Measurements from ENCODE around the gene BTF3.
"Not testable (repeated sequence)": the region's sequence is repeated elsewhere in the genome, so short reads cannot be mapped to it uniquely, and the experiment has no call there.

BTF3 gene

DNA sequence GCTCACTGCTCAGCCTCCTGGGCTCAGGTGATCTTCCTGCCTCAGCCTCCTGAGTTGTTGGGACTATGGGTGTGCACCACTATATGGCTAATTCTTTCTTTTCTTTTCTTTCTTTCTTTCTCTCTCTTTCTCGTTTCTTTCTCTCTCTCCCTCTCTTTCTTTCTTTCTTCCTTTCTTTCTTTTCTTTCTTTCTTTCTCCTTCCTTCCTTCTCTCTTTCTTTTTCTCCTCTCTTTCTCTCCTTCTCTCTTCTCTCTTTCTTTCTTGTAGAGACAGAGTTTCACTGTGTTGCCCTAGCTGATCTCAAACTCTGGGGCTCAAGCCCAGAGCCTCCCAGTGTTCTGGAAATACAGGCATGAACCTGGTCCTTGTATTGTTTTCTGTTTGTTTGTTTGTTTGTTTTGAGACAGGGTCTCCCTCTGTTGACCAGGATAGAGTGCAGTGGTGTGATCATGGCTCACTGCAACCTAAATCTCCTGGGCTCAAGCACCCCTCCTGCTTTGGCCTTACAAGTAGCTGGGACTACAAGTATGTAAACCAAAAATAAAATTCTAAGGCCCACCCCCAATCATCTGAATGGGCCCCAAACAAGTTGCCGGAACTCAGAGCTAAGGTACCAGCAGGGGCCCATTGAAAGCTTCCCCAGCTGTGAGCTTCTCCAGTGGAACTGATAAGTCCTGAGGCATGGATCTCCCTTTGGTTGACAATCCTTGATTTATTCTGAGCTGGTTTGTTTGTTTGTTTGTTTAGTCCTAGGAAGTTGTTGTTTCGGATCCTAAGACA lies 11.9 kb upstream of the BTF3 start:
- Histone ChIP-seq H3K27me3 (ENCODE audit: control insufficient read depth, insufficient read depth, low read length) (no peaks in the 10 kb centered on the region), H3K36me3 (ENCODE audit: control insufficient read depth, insufficient read depth, low read length) (no peaks in the 10 kb centered on the region), H3K4me1 (ENCODE audit: control insufficient read depth, insufficient read depth, low read length) (peaks cover 37% of the 10 kb centered on the region), H3K9ac (ENCODE audit: low read length) (peak overlapping the region; percentile 76), H3K4me3 (ENCODE audit: low read depth, low read length) (peak overlapping the region; percentile 11), H3K9me3 (ENCODE audit: control insufficient read depth, insufficient read depth, low read depth, low read length) (no peaks in the 10 kb centered on the region), H3K27ac (ENCODE audit: low read depth, low read length) (peak overlapping the region; percentile 97)

DNA sequence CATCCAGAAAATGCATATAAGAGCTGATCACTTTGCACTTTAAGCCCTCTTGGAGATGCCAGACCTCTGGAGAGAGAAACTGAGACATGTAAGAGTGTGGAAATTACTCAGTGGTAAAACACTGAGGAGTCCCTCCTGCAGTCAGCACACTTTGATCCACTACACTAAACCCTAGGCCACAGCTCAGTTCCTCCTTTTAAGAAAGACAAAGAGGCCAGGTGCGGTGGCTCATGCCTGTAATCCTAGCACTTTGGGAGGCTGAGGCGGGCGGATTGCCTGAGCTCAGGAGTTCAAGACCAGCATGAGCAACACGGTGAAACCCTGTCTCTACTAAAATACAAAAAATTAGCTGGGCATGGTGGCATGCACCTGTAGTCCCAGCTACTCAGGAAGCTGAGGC lies 11.0 kb upstream of the BTF3 start:
- Histone ChIP-seq H3K9ac (ENCODE audit: low read length) (peak overlapping the region; percentile 76), H3K4me1 (ENCODE audit: control insufficient read depth, insufficient read depth, low read length) (peaks cover 37% of the 10 kb centered on the region), H3K27ac (ENCODE audit: low read depth, low read length) (peak overlapping the region; percentile 97), H3K4me3 (ENCODE audit: low read depth, low read length) (peak overlapping the region; percentile 11)
- not testable (repeated sequence) for H3K27me3 ChIP-seq (ENCODE audit: control insufficient read depth, insufficient read depth, low read length); H3K9me3 ChIP-seq (ENCODE audit: control insufficient read depth, insufficient read depth, low read depth, low read length); H3K36me3 ChIP-seq (ENCODE audit: control insufficient read depth, insufficient read depth, low read length)

DNA sequence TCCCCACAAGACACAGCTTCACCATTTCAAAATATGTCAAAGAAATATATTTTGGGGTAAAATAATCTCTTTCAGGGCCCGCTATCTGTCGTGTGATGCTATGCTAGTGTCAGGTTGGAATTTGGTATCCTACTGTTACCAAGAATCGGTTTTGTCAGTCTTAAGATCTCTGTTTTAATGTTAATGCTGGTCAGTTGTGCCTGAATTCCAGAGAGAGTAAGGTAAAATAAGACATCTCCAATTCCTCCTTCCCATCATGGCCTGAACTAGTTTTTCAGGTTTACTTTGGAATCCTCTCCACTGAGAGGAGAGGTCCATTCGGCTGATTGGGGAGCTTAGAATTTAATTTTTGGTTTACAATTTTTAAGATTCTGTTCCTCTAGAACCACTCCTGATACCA lies 10.4 kb upstream of the BTF3 start:
- Histone ChIP-seq H3K9me3 (ENCODE audit: control insufficient read depth, insufficient read depth, low read depth, low read length) (no peaks in the 10 kb centered on the region), H3K36me3 (ENCODE audit: control insufficient read depth, insufficient read depth, low read length) (no peaks in the 10 kb centered on the region), H3K27me3 (ENCODE audit: control insufficient read depth, insufficient read depth, low read length) (no peaks in the 10 kb centered on the region), H3K4me1 (ENCODE audit: control insufficient read depth, insufficient read depth, low read length) (peaks cover 35% of the 10 kb centered on the region), H3K9ac (ENCODE audit: low read length) (peak overlapping the region; percentile 76), H3K4me3 (ENCODE audit: low read depth, low read length) (peak overlapping the region; percentile 40; the same call in 1 of the 2 replicates), H3K27ac (ENCODE audit: low read depth, low read length) (peak overlapping the region; percentile 97)

- no peaks in the 10 kb centered on the region for H3K36me3 ChIP-seq (ENCODE audit: control insufficient read depth, insufficient read depth, low read length)
- no peaks in the 10 kb centered on the region for H3K9me3 ChIP-seq (ENCODE audit: control insufficient read depth, insufficient read depth, low read depth, low read length)
- H3K4me1 ChIP-seq (ENCODE audit: control insufficient read depth, insufficient read depth, low read length), result peaks cover 33% of the 10 kb centered on the region
- no peak overlapping the region for H3K9ac ChIP-seq (ENCODE audit: low read length)
- no peaks in the 10 kb centered on the region for H3K27me3 ChIP-seq (ENCODE audit: control insufficient read depth, insufficient read depth, low read length)
- H3K27ac ChIP-seq (ENCODE audit: low read depth, low read length), result peak overlapping the region; percentile 97
- H3K4me3 ChIP-seq (ENCODE audit: low read depth, low read length), result no peak overlapping the region
Observed at GRCh38 chr5:73488806-73489205, 9.4 kb upstream of the BTF3 start.

- no peak overlapping the region for H3K4me3 ChIP-seq (ENCODE audit: low read depth, low read length)
- H3K9ac ChIP-seq (ENCODE audit: low read length), result no peak overlapping the region
- H3K27me3 ChIP-seq (ENCODE audit: control insufficient read depth, insufficient read depth, low read length), result no peaks in the 10 kb centered on the region
- no peaks in the 10 kb centered on the region for H3K36me3 ChIP-seq (ENCODE audit: control insufficient read depth, insufficient read depth, low read length)
- H3K4me1 ChIP-seq (ENCODE audit: control insufficient read depth, insufficient read depth, low read length), result peaks cover 33% of the 10 kb centered on the region
- H3K27ac ChIP-seq (ENCODE audit: low read depth, low read length), result no peak overlapping the region
- no peaks in the 10 kb centered on the region for H3K9me3 ChIP-seq (ENCODE audit: control insufficient read depth, insufficient read depth, low read depth, low read length)
Observed at GRCh38 chr5:73490088-73490487, 8.2 kb upstream of the BTF3 start.

DNA sequence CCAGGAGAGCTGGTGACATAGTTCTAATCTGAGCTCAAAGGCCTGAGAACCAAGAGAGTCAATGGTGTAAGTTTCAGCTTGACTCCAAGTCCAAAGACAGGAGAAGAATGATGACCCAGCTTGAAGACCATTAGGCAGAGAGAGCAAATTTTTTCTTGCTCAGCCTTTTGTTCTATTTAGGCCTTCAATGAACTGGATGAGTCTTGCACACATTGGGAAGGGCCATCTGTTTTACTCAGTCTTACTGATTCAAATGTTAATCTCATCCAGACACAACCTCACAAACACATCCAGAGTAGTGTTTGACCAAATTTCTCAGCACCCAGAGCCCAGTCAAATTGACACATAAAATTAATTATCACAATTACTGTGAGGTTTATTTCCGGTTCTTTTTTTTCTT lies 7.1 kb upstream of the BTF3 start:
- Histone ChIP-seq H3K36me3 (ENCODE audit: control insufficient read depth, insufficient read depth, low read length) (no peaks in the 10 kb centered on the region), H3K27me3 (ENCODE audit: control insufficient read depth, insufficient read depth, low read length) (no peaks in the 10 kb centered on the region), H3K9ac (ENCODE audit: low read length) (no peak overlapping the region), H3K4me1 (ENCODE audit: control insufficient read depth, insufficient read depth, low read length) (peaks cover 28% of the 10 kb centered on the region), H3K9me3 (ENCODE audit: control insufficient read depth, insufficient read depth, low read depth, low read length) (no peaks in the 10 kb centered on the region), H3K4me3 (ENCODE audit: low read depth, low read length) (no peak overlapping the region), H3K27ac (ENCODE audit: low read depth, low read length) (no peak overlapping the region)

- Histone ChIP-seq H3K9ac (ENCODE audit: low read length) (no peak overlapping the region), H3K27me3 (ENCODE audit: control insufficient read depth, insufficient read depth, low read length) (no peaks in the 10 kb centered on the region), H3K27ac (ENCODE audit: low read depth, low read length) (no peak overlapping the region), H3K4me1 (ENCODE audit: control insufficient read depth, insufficient read depth, low read length) (peaks cover 23% of the 10 kb centered on the region), H3K4me3 (ENCODE audit: low read depth, low read length) (no peak overlapping the region), H3K9me3 (ENCODE audit: control insufficient read depth, insufficient read depth, low read depth, low read length) (no peaks in the 10 kb centered on the region), H3K36me3 (ENCODE audit: control insufficient read depth, insufficient read depth, low read length) (no peaks in the 10 kb centered on the region)
Observed at GRCh38 chr5:73493421-73493820, 4.8 kb upstream of the BTF3 start.

DNA sequence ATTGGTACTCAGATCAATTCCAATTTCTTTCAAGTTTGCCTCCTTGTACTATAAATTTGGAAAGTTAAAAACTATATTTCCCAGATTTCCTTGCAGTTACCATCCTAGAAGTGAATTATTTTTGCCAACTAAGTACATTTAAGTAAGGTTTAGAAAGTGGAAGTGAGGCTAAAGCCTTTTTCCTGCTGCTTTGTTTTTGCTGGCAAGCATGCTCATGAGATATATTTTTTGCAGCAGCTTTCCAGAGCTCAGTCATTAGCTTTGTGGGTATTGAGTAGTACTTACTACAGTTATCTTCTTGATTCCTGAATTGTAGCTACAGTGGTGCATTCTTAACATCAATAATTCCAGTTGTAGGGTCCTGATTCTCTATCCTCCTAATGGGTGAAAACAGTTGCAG lies 3.5 kb upstream of the BTF3 start:
- Histone ChIP-seq H3K4me1 (ENCODE audit: control insufficient read depth, insufficient read depth, low read length) (peaks cover 14% of the 10 kb centered on the region), H3K27ac (ENCODE audit: low read depth, low read length) (no peak overlapping the region), H3K36me3 (ENCODE audit: control insufficient read depth, insufficient read depth, low read length) (peaks cover 6% of the 10 kb centered on the region; the same call in 1 of the 2 replicates)

GRCh38 chr5:73495772-73496335 lies 2.4 kb upstream of the BTF3 start:
- Histone ChIP-seq H3K9ac (ENCODE audit: low read length) (no peak overlapping the region), H3K36me3 (ENCODE audit: control insufficient read depth, insufficient read depth, low read length) (peaks cover 15% of the 10 kb centered on the region), H3K9me3 (ENCODE audit: control insufficient read depth, insufficient read depth, low read depth, low read length) (no peaks in the 10 kb centered on the region), H3K27ac (ENCODE audit: low read depth, low read length) (no peak overlapping the region), H3K27me3 (ENCODE audit: control insufficient read depth, insufficient read depth, low read length) (no peaks in the 10 kb centered on the region), H3K4me1 (ENCODE audit: control insufficient read depth, insufficient read depth, low read length) (peaks cover 17% of the 10 kb centered on the region), H3K4me3 (ENCODE audit: low read depth, low read length) (no peak overlapping the region)

More for the DNA sequence above, 3.5 kb upstream of the BTF3 start:
- no peak overlapping the region for H3K4me3 ChIP-seq (ENCODE audit: low read depth, low read length)
- H3K9me3 ChIP-seq (ENCODE audit: control insufficient read depth, insufficient read depth, low read depth, low read length), result no peaks in the 10 kb centered on the region
- no peaks in the 10 kb centered on the region for H3K27me3 ChIP-seq (ENCODE audit: control insufficient read depth, insufficient read depth, low read length)
- H3K9ac ChIP-seq (ENCODE audit: low read length), result no peak overlapping the region

DNA sequence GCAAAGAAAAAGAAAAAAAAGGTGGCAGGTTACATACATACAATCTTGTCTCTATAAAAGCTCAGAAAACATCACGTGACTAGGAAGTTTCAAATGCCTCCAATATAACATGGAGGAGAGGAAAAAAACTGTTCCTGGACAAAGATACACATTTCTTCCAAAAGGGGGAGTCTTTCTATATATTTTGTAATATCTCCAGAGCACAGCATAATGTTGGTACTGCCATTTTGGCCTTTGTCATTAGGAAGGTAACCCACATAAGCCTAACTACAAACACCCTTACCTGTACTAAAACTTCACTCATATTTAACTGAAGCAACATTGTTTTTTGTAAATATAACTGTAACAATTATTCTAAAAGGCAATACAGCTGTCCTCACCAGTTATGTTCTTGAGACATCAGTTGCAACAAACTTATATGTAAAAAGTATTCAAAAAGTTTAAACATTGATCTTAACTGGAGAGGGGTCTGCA lies 1.2 kb upstream of the BTF3 start:
- Histone ChIP-seq H3K36me3 (ENCODE audit: control insufficient read depth, insufficient read depth, low read length) (peaks cover 26% of the 10 kb centered on the region), H3K27me3 (ENCODE audit: control insufficient read depth, insufficient read depth, low read length) (no peaks in the 10 kb centered on the region), H3K27ac (ENCODE audit: low read depth, low read length) (peak overlapping the region; percentile 1; the same call in 1 of the 2 replicates), H3K4me1 (ENCODE audit: control insufficient read depth, insufficient read depth, low read length) (peaks cover 17% of the 10 kb centered on the region), H3K4me3 (ENCODE audit: low read depth, low read length) (peak overlapping the region; percentile 88), H3K9me3 (ENCODE audit: control insufficient read depth, insufficient read depth, low read depth, low read length) (no peaks in the 10 kb centered on the region), H3K9ac (ENCODE audit: low read length) (peak overlapping the region; percentile 99)

- H3K27me3 ChIP-seq (ENCODE audit: control insufficient read depth, insufficient read depth, low read length), result no peaks in the 10 kb centered on the region
- peak overlapping the region; percentile 98 for H3K27ac ChIP-seq (ENCODE audit: low read depth, low read length)
- peak overlapping the region; percentile 99 for H3K9ac ChIP-seq (ENCODE audit: low read length)
- H3K9me3 ChIP-seq (ENCODE audit: control insufficient read depth, insufficient read depth, low read depth, low read length), result no peaks in the 10 kb centered on the region
- H3K4me3 ChIP-seq (ENCODE audit: low read depth, low read length), result peak overlapping the region; percentile 88
- H3K4me1 ChIP-seq (ENCODE audit: control insufficient read depth, insufficient read depth, low read length), result peaks cover 17% of the 10 kb centered on the region
- peaks cover 31% of the 10 kb centered on the region for H3K36me3 ChIP-seq (ENCODE audit: control insufficient read depth, insufficient read depth, low read length)
Observed at GRCh38 chr5:73497497-73498056, 665 bp upstream of the BTF3 start.

All from HUES6 (cell line).